Adrenal gland (tissue), 12 donors: ENCODE results near the gene KAT6B. TPM values are rescaled to one million over a fixed set of nuclear protein-coding genes. Genes with fewer than 3 reads are reported as not detected.

Experiments used
- DNase-seq, 7 donors: peaks; one replicate each; pipeline ENCODE4 v3.0.0-alpha.2; 2019 to 2020
- H3K27ac ChIP-seq, 5 donors: fragments of 200-600 bp; sonication (generic) in 4 of 5; 1 replicate in 3 of 5; 2 replicates in 2 of 5; pipeline versions ENCODE4 v1.5.1 to v1.8.0; 2016 to 2020; ENCODE audit warnings: mild to moderate bottlenecking in 1 of 5
- H3K27me3 ChIP-seq: fragments of 200-600 bp; 2 replicates; pipeline ENCODE4 v1.8.0; 2021
- H3K36me3 ChIP-seq, 2 donors: fragments of 200-600 bp; replicated peaks in 1 of 2; 1 replicate in 1 of 2; 2 replicates in 1 of 2; pipeline versions ENCODE4 v1.5.1 to v1.8.0; 2018 to 2022
- H3K4me1 ChIP-seq, 2 donors: fragments of 200-600 bp; replicated peaks in 1 of 2; 1 replicate in 1 of 2; 2 replicates in 1 of 2; pipeline versions ENCODE4 v1.5.1 to v1.8.0; 2018 to 2021
- H3K4me3 ChIP-seq, 4 donors: fragments of 200-600 bp; sonication (generic) in 3 of 4; one replicate each; pipeline ENCODE4 v1.5.1; 2016 to 2018
- H3K9me3 ChIP-seq, 3 donors: fragments of 200-600 bp; sonication (generic) in 1 of 3; replicated peaks in 1 of 3; 1 replicate in 2 of 3; 2 replicates in 1 of 3; pipeline versions ENCODE4 v1.5.1 to v1.8.0; 2016 to 2021
- POLR2A ChIP-seq, 2 donors: fragments of 450-650 bp; IDR thresholded peaks; one replicate each; pipeline ENCODE4 v1.6.1; 2017; ENCODE audit warnings: antibody characterized with exemption in 2 of 2, mild to moderate bottlenecking in 2 of 2, moderate library complexity in 1 of 2
- WGBS, 4 donors: extraction: QIAGEN DNeasy Blood & Tissue Kit in 2 of 4; methylation state at CpG; one replicate each; pipeline versions ENCODE4 v1.1.5 to v1.1.7; 2013 to 2017; 5-methylcytosine and 5-hydroxymethylcytosine counted together
- intact Hi-C, 2 donors: fragments of 100-400 bp; cut with DNase I; formaldehyde crosslinking; loops; one replicate each; pipeline versions ENCODE4 v1.14.1 to v1.15.0; 2022 to 2023
- polyA plus RNA-seq, 3 donors: library from polyadenylated mRNA; stranded (reverse); fragments of 200-250 nt in 2 of 3; fragments of 350-450 nt in 1 of 3; fragmentation: Illumina TruSeq in 1 of 3; extraction: RNeasy Lipid Tissue Mini Kit (QIAGEN cat#74804) in 1 of 3; gene quantifications; one replicate each; pipeline ENCODE4 v1.2.3, GENCODE V29; 2013 to 2014
- total RNA-seq, 9 donors: library from RNA; depleted of rRNA in 4 of 9; stranded (reverse); fragments of >200 nt in 4 of 9; fragments of 120-200 nt in 1 of 9; fragmentation: NEBNext Ultra II Directional in 1 of 9; extraction: Animal tissue kit (Norgen Biotek cat#: 25700) in 1 of 9; gene quantifications; one replicate each; pipeline versions ENCODE4 v1.1.0 to v1.2.4, GENCODE V29; 2013 to 2023
- TF ChIP-seq, protein P1 (sequence below), 6 experiments: fragments of 450-650 bp in 4 of 6; fragments of 200-600 bp in 2 of 6; sonication (generic) in 1 of 6; IDR thresholded peaks; 1 replicate in 5 of 6; 2 replicates in 1 of 6; pipeline versions ENCODE4 v1.5.1 to v1.8.0; 2016 to 2021; ENCODE audit warnings: antibody characterized with exemption in 6 of 6, mild to moderate bottlenecking in 2 of 6, moderate library complexity in 1 of 6
- donor health status: healthy with polysubstance abuse.
- donor health status: Bipolar disorder and iron deficiency.
- donor health status: DM: yes; HTN: yes; CAD: no.
- donor health status: DM: no; HTN: no; CAD: no.
- donor health status: DM: no; HTN: no; CAD: no.
- donor health status: DM: yes; HTN: yes; CAD: no.

The KAT6B gene
- total and polyA plus RNA-seq, 12 donors, result 6.0 to 50.2 (median 25.8) TPM

GRCh38 chr10:74852381-74852780 lies 26.0 kb downstream of the KAT6B start:
- DNase-seq, result no peak
- H3K4me1 ChIP-seq, result peaks cover 19 to 47% of the 10 kb centered on the region in 2 donors
- no peak overlapping the region for H3K27ac ChIP-seq
- H3K9me3 ChIP-seq, result no peaks in the 10 kb centered on the region
- no peaks in the 10 kb centered on the region for H3K36me3 ChIP-seq
- TF ChIP-seq, protein P1, sequence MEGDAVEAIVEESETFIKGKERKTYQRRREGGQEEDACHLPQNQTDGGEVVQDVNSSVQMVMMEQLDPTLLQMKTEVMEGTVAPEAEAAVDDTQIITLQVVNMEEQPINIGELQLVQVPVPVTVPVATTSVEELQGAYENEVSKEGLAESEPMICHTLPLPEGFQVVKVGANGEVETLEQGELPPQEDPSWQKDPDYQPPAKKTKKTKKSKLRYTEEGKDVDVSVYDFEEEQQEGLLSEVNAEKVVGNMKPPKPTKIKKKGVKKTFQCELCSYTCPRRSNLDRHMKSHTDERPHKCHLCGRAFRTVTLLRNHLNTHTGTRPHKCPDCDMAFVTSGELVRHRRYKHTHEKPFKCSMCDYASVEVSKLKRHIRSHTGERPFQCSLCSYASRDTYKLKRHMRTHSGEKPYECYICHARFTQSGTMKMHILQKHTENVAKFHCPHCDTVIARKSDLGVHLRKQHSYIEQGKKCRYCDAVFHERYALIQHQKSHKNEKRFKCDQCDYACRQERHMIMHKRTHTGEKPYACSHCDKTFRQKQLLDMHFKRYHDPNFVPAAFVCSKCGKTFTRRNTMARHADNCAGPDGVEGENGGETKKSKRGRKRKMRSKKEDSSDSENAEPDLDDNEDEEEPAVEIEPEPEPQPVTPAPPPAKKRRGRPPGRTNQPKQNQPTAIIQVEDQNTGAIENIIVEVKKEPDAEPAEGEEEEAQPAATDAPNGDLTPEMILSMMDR (IDR thresholded peaks at IDR 0.05), result no peak
- no peak for TF ChIP-seq POLR2A (IDR thresholded peaks at IDR 0.05)
- H3K4me3 ChIP-seq, result no peak overlapping the region
- H3K27me3 ChIP-seq, result no peaks in the 10 kb centered on the region
- 65 to 72% (median 67%) methylated on average over 2 of the region's 2 CpGs for WGBS, 4 donors
- intact Hi-C loops, result no loop called here

DNA sequence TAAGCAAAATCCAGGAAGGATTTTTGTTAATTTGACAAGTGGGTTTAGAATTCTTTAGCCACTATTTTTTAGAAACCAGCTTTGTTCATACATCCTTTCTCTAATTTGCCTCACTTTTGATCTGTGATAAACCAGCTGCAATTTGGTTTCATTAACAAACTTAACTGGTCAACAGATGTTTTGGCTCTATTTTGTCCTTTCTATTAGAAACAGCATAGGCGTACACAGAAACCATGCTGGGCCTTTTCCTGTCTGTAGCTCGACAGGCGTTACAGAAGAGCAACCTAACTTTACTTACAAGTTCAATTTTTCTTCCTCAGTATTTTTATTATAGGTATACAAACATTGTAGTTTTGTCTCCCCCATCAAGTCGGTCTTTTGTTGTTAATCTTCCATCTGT lies 28.2 kb downstream of the KAT6B start:
- 56 to 75% (median 60%) methylated on average over 4 of the region's 4 CpGs for WGBS, 4 donors

DNA sequence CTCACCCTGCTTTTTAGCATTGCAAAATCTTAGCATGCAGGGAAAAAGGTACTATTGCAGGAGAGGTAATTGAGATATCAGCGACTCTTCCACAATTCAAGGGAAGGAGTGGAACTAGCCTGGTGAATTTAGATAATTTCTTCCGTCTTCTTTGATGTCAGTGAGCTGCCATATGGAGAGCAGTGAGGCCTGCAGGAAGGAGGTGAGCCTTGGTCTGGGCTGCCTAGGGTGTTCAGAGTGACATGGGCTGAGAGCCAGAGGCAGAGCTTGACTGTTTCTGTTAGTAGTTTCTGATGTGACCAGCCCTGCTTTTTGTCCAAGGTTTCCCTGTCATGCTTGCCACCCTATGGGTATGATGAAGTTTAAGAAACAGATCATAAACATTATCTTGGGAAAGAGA lies 28.6 kb downstream of the KAT6B start:
- Histone ChIP-seq H3K4me1 (peaks cover 19 to 50% of the 10 kb centered on the region in 2 donors), H3K36me3 (no peaks in the 10 kb centered on the region), H3K4me3 (no peak overlapping the region), H3K27ac (no peak overlapping the region), H3K27me3 (no peaks in the 10 kb centered on the region), H3K9me3 (no peaks in the 10 kb centered on the region)
- intact Hi-C loops, result no loop called here
- DNase-seq, result peak in 2 of 7 donors; percentile 27 to 65
- no peak for TF ChIP-seq POLR2A (IDR thresholded peaks at IDR 0.05)
- TF ChIP-seq, protein P1 (IDR thresholded peaks at IDR 0.05), result no peak
- WGBS, 4 donors, result 58 to 66% (median 60%) methylated on average over 2 of the region's 2 CpGs

More for the DNA sequence above, 28.2 kb downstream of the KAT6B start:
- intact Hi-C loops, result no loop called here
- peaks cover 19 to 49% of the 10 kb centered on the region in 2 donors for H3K4me1 ChIP-seq
- no peaks in the 10 kb centered on the region for H3K36me3 ChIP-seq
- no peak for TF ChIP-seq POLR2A (IDR thresholded peaks at IDR 0.05)
- TF ChIP-seq, protein P1 (IDR thresholded peaks at IDR 0.05), result no peak
- no peaks in the 10 kb centered on the region for H3K27me3 ChIP-seq
- H3K27ac ChIP-seq, result no peak overlapping the region
- H3K4me3 ChIP-seq, result no peak overlapping the region
- H3K9me3 ChIP-seq, result no peaks in the 10 kb centered on the region
- DNase-seq, result no peak

- H3K27me3 ChIP-seq, result no peaks in the 10 kb centered on the region
- no peak overlapping the region for H3K4me3 ChIP-seq
- H3K27ac ChIP-seq, result no peak overlapping the region
- H3K36me3 ChIP-seq, result no peaks in the 10 kb centered on the region
- H3K9me3 ChIP-seq, result no peaks in the 10 kb centered on the region
- no peak for DNase-seq
- TF ChIP-seq, protein P1 (IDR thresholded peaks at IDR 0.05), result no peak
- no peak for TF ChIP-seq POLR2A (IDR thresholded peaks at IDR 0.05)
- H3K4me1 ChIP-seq, result peaks cover 19 to 46% of the 10 kb centered on the region in 2 donors
- intact Hi-C loops, result no loop called here
Measured at GRCh38 chr10:74855439-74855838, 29.0 kb downstream of the KAT6B start.
